T-helper 1 cell treated with Interleukin-12 subunit alpha and Interleukin-12 subunit beta and Interleukin-4 antibody, amounts not matched to agents 30 μg/mL and 1 μg/mL, for 36 hours (primary cell): Measurements from ENCODE around the gene CDH16.
"Not testable (repeated sequence)": the region's sequence is repeated elsewhere in the genome, so short reads cannot be mapped to it uniquely, and the experiment has no call there.

Experiments used
- H3K27ac Mint-ChIP-seq: one replicate; pipeline ENCODE4 v1.8.0; 2021; ENCODE audit warnings: mild to moderate bottlenecking, mixed read lengths
- H3K27me3 Mint-ChIP-seq: one replicate; pipeline ENCODE4 v1.8.0; 2021; ENCODE audit warnings: low read depth, mixed read lengths
- H3K36me3 Mint-ChIP-seq: one replicate; pipeline ENCODE4 v1.8.0; 2021; ENCODE audit warnings: low read depth, mixed read lengths
- H3K4me1 Mint-ChIP-seq: one replicate; pipeline ENCODE4 v1.8.0; 2021; ENCODE audit warnings: low read depth, mixed read lengths
- H3K4me3 Mint-ChIP-seq: one replicate; pipeline ENCODE4 v1.8.0; 2021; ENCODE audit warnings: mild to moderate bottlenecking, moderate library complexity, mixed read lengths
- H3K9me3 Mint-ChIP-seq: one replicate; pipeline ENCODE4 v1.8.0; 2021; ENCODE audit warnings: mixed read lengths

Gene CDH16

DNA sequence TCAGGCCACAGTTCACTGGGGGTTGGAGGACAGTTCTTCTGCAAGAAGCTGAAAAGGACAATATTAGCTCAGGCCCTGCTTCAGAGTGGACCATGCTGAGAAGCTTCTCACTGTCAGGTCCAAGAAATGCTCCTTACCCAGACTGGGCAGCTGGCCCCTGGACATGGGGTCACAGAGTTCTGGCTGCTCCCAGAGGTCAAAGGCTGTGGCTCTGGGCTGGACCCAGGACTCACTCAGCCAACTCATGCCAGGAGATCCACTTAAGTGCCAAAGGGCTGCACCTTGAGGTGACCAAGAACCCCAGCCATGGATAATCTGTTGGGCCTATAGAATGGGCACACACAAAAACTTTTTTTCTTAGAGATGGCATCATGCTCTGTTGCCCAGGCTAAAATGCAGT is 20.7 kb upstream of the CDH16 start:
- Mint-ChIP-seq H3K9me3 (no peaks in the 10 kb centered on the region), H3K4me1 (peaks cover 19% of the 10 kb centered on the region), H3K4me3 (no peak overlapping the region), H3K27ac (no peak overlapping the region), H3K27me3 (no peaks in the 10 kb centered on the region), H3K36me3 (peaks cover 23% of the 10 kb centered on the region)

- Mint-ChIP-seq H3K4me1 (peaks cover 29% of the 10 kb centered on the region), H3K36me3 (peaks cover 32% of the 10 kb centered on the region), H3K9me3 (no peaks in the 10 kb centered on the region), H3K27ac (peak overlapping the region; percentile 46), H3K27me3 (no peaks in the 10 kb centered on the region), H3K4me3 (no peak overlapping the region)
Observed at GRCh38 chr16:66937725-66938337, 19.1 kb upstream of the CDH16 start.

DNA sequence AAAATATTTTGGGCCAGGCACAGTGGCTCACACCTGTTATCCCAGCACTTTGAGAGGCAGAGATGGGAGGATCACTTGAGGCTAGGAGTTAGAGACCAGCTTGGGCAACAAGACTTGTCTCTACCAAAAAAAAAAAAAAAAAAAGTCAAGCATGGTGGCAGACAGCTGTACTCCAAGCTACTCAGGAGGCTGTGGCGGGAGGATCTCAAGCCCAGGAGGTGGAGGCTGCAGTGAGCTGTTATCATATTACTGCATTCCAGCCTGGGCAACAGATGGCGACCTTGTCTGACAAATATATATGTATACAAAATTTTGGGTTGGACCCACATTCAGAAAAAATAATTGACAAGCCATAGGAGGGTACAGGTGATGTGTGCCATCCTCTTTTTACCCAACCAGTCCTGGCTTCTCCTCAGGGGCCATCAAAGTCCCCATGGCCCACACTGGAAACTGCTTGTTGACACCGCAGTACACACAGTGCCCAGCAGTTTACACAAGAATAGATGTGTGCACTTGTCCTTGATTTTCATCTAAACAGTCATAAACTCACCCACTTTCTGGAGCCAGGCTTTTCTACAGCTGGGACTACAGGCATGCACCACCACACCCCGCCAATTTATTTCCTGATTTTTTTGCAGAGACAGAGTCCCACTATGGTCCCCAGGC is 18.3 kb upstream of the CDH16 start:
- H3K4me3 Mint-ChIP-seq: peak overlapping the region; percentile 63
- peaks cover 28% of the 10 kb centered on the region for H3K36me3 Mint-ChIP-seq
- peak overlapping the region; percentile 74 for H3K27ac Mint-ChIP-seq
- no peaks in the 10 kb centered on the region for H3K9me3 Mint-ChIP-seq
- peaks cover 33% of the 10 kb centered on the region for H3K4me1 Mint-ChIP-seq
- H3K27me3 Mint-ChIP-seq: no peaks in the 10 kb centered on the region

DNA sequence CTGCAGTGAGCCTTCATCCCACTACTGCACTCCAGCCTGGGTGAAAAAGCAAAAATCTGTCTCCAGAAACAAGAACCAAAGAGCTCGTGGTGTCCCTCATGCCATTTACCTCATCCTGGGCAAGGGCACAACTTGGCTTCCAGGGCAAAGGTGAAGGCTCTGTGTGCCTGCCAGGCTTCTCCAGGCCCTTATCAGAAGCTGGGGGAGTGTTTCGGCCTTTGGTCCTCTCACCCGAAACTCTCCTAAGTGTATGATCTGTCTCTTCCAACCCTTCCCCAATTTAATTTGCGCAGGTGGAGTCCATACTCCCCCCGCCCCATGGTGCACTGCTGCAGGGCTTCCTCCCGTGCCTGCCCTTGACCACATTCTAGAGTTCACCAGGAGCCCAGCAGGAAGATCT is 17.8 kb upstream of the CDH16 start:
- Mint-ChIP-seq H3K36me3 (peaks cover 28% of the 10 kb centered on the region), H3K9me3 (no peaks in the 10 kb centered on the region), H3K4me3 (peak overlapping the region; percentile 63), H3K4me1 (peaks cover 35% of the 10 kb centered on the region), H3K27ac (peak overlapping the region; percentile 74), H3K27me3 (no peaks in the 10 kb centered on the region)

- no peaks in the 10 kb centered on the region for H3K9me3 Mint-ChIP-seq
- no peaks in the 10 kb centered on the region for H3K27me3 Mint-ChIP-seq
- H3K4me1 Mint-ChIP-seq: peaks cover 35% of the 10 kb centered on the region
- H3K4me3 Mint-ChIP-seq: peak within 1 kb of the TSS; percentile 97
- H3K27ac Mint-ChIP-seq: peak within 1 kb of the TSS; percentile 96
- peaks cover 28% of the 10 kb centered on the region for H3K36me3 Mint-ChIP-seq
Observed at GRCh38 chr16:66935314-66936011, 16.8 kb upstream of the CDH16 start, which contains the start of gene CES2. CES2 (plus strand) TSS chr16:66935516; CDS start chr16:66935636, 120 bp downstream.

DNA sequence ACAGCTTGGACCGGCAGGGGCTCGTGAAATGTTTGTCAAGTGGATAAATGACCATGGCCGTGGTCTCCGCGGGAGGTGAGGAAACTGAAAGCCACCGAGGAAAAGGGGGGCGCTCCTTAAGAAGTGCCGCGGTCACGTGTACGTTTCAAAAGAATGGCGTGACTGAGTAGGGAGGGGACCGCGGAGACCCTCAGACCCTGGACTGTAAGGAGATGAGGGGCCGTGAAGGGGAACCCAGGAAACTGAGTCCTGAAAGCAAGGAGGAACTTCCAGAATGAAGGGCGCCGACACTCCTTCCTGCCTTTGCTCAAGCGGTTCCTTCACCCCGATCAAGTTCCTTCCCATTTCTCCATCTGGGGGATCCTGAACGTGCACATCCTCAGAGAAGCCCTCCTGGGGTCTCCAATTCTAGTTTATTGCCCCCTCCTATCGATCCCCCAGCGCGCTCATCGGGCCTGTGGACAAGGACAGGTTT is 16.2 kb upstream of the CDH16 start:
- H3K4me3 Mint-ChIP-seq: peak overlapping the region; percentile 97
- H3K4me1 Mint-ChIP-seq: peaks cover 35% of the 10 kb centered on the region
- peaks cover 27% of the 10 kb centered on the region for H3K36me3 Mint-ChIP-seq

DNA sequence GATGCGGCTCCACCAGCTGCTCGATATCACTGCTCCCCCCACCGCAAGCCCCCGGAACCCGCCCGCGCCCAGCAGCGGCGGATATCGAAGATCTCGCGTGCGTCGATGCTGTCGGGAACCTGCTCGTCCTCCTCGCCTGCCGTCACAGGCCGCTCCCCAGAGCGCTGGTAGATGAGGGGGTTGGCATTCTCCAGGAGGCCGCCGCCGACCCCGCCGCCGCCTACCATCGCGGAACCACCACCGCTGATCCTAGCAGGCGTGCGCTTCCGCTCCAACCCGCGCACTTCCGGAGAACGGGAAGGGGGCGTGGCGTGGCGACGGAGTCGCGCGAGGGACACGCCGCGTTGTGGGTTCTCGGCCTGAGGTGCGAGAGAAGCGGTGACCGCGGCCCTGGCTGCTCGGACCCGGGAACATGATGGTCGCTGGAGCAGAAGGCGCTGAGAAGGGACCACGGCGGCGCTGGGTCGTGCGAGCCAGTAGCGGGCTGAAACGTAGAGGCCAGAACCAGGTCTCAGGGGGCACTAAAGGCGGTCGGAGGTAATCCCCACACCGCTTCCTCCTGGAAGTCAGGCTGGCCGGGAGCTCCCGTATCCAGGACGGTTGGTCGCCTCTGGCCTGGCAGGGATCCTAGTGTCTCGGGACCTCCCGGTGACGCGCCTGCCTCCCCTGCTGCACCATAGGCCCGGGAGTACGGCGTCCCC is 15.6 kb upstream of the CDH16 start, which contains the start of gene CIAO2B:
TSS of gene CIAO2B (minus strand) at position 265 of the 701 bp plus-strand sequence. CDS start at position 227, 38 bp downstream.
- H3K4me3 Mint-ChIP-seq: peak within 1 kb of the TSS; percentile 97
- peaks cover 35% of the 10 kb centered on the region for H3K4me1 Mint-ChIP-seq
- peaks cover 24% of the 10 kb centered on the region for H3K36me3 Mint-ChIP-seq
- no peaks in the 10 kb centered on the region for H3K9me3 Mint-ChIP-seq
- H3K27ac Mint-ChIP-seq: peak within 1 kb of the TSS; percentile 96
- no peaks in the 10 kb centered on the region for H3K27me3 Mint-ChIP-seq

More for the DNA sequence above, 16.2 kb upstream of the CDH16 start:
- not testable (repeated sequence) for H3K27me3 Mint-ChIP-seq, H3K9me3 Mint-ChIP-seq
- peak overlapping the region; percentile 96 for H3K27ac Mint-ChIP-seq

GRCh38 chr16:66933776-66934137 is 15.1 kb upstream of the CDH16 start:
- H3K9me3 Mint-ChIP-seq: no peaks in the 10 kb centered on the region
- no peaks in the 10 kb centered on the region for H3K27me3 Mint-ChIP-seq
- peak overlapping the region; percentile 97 for H3K4me3 Mint-ChIP-seq
- peaks cover 24% of the 10 kb centered on the region for H3K36me3 Mint-ChIP-seq
- H3K27ac Mint-ChIP-seq: peak overlapping the region; percentile 96
- peaks cover 35% of the 10 kb centered on the region for H3K4me1 Mint-ChIP-seq

- peaks cover 24% of the 10 kb centered on the region for H3K36me3 Mint-ChIP-seq
- H3K27me3 Mint-ChIP-seq: no peaks in the 10 kb centered on the region
- peak overlapping the region; percentile 97 for H3K4me3 Mint-ChIP-seq
- H3K4me1 Mint-ChIP-seq: peaks cover 38% of the 10 kb centered on the region
- no peaks in the 10 kb centered on the region for H3K9me3 Mint-ChIP-seq
- H3K27ac Mint-ChIP-seq: peak overlapping the region; percentile 32
Observed at GRCh38 chr16:66932076-66932475, 13.4 kb upstream of the CDH16 start.

DNA sequence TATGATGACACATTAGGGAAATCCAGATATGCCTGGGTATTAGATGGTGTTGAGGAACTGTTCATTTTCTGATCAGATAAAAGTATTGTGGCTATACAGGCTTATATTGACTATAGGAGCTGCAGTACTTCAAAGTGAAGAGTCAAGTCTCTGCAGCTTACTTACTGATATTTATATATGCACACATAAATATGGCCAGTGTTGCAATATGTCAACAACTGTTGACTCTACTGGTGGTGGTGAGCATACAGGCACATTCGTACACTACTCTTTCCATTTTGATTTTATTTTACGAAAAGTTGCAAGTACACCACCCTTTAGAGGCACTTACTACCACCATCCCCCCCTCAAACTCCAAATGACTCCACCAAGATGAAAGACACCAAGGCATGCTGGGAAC is 13.0 kb upstream of the CDH16 start:
- H3K27ac Mint-ChIP-seq: peak overlapping the region; percentile 21
- peaks cover 34% of the 10 kb centered on the region for H3K4me1 Mint-ChIP-seq
- H3K36me3 Mint-ChIP-seq: peaks cover 22% of the 10 kb centered on the region
- peak overlapping the region; percentile 33 for H3K4me3 Mint-ChIP-seq
- no peaks in the 10 kb centered on the region for H3K9me3 Mint-ChIP-seq
- H3K27me3 Mint-ChIP-seq: no peaks in the 10 kb centered on the region

GRCh38 chr16:66930189-66930588 is 11.5 kb upstream of the CDH16 start:
- Mint-ChIP-seq H3K27ac (no peak overlapping the region), H3K36me3 (peaks cover 18% of the 10 kb centered on the region), H3K4me3 (no peak overlapping the region), H3K9me3 (no peaks in the 10 kb centered on the region), H3K4me1 (peaks cover 28% of the 10 kb centered on the region), H3K27me3 (peaks cover 14% of the 10 kb centered on the region)

GRCh38 chr16:66928702-66929388 is 10.2 kb upstream of the CDH16 start:
- Mint-ChIP-seq H3K4me3 (no peak overlapping the region), H3K27ac (no peak overlapping the region)

DNA sequence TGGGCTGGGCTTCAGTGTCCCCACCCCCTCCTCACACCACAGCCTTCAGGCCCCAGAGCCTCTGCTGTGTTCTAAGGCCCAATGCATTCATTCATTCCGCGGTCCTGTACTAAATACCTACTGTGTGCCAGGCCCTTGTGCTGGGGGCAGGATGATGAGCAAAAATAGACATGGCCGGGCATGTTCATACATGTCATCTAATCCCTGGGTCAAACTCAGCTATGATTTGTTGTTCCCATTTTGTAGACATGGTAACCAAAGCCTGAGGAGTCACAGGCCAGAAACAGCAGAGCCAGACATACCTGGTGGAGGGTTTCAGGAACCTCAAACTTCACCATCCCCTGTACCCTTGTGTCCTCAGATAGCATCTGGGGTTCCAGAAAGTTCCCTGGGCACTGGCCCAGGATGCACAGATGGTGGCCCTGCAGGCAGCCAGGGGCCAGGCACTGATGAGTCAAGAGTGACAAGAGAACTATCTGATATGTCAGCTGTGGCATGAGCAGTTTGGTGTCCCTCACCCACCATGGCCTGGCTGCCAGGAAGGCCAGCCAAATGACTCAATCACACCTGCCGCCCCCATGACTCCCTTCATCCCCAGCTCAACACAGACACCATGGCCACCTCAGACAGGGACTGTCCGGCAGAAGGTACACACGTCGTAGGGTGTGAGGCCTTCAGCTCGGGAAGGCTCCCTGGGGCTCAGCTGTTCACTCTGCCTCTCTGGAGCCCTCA is 9.4 kb upstream of the CDH16 start:
- H3K27me3 Mint-ChIP-seq: peaks cover 32% of the 10 kb centered on the region
- H3K4me1 Mint-ChIP-seq: peaks cover 20% of the 10 kb centered on the region
- no peaks in the 10 kb centered on the region for H3K9me3 Mint-ChIP-seq
- H3K27ac Mint-ChIP-seq: no peak overlapping the region
- no peak overlapping the region for H3K4me3 Mint-ChIP-seq
- H3K36me3 Mint-ChIP-seq: peaks cover 6% of the 10 kb centered on the region

More at GRCh38 chr16:66928702-66929388, 10.2 kb upstream of the CDH16 start:
- H3K36me3 Mint-ChIP-seq: peaks cover 13% of the 10 kb centered on the region
- peaks cover 25% of the 10 kb centered on the region for H3K4me1 Mint-ChIP-seq
- H3K27me3 Mint-ChIP-seq: peaks cover 24% of the 10 kb centered on the region
- H3K9me3 Mint-ChIP-seq: no peaks in the 10 kb centered on the region
